ENCODE data around the gene LRIG1. TPM values are rescaled to one million over a fixed set of nuclear protein-coding genes. Genes with fewer than 3 reads are reported as not detected.

LRIG1 gene
- total and polyA plus RNA-seq, 2 donors (not counting 1 experiment from before 2014, with no cell fraction given): 27.9 to 104 TPM

DNA sequence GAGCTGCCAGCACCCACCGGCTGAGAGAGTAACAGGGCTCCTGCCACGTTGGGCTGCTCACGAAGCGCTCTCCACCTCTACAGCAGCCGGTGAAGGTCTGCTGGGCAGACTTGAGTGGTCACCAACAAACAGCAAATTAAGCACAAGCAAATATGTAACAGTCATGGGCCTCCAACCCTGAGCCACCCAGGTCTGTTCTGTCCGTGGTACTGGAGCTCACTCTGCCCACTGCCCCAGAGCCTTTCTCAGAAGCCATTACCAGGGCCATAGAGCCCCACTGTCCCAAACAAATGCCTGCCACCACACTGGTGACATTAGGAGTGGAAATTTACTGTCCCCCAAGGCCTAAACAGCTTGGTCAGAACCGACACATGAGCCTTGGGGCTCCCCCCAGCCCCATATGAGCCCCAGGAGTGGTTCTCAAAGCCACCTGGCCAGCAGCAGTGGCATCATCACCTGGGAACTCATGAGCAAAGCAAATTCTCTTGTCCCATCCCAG lies 56.6 kb downstream of the LRIG1 start:
- no peaks in the 10 kb centered on the region for H4K20me1 ChIP-seq (ENCODE audit: control insufficient read depth, extremely low read depth, insufficient read depth, low read length)
- H3K4me2 ChIP-seq (ENCODE audit: extremely low read depth, insufficient read depth, low read length): no peak overlapping the region
- no peaks in the 10 kb centered on the region for H3K79me2 ChIP-seq (ENCODE audit: control insufficient read depth, insufficient read depth, low read length)
- H3K27ac ChIP-seq (ENCODE audit: insufficient read depth, low read length): no peak overlapping the region
- H3K9ac ChIP-seq (ENCODE audit: insufficient read depth, low read length): no peak overlapping the region
- no peak for DNase-seq (ENCODE audit: low read depth in 2 of 2)
- no peak overlapping the region for H2AFZ ChIP-seq (ENCODE audit: low read length)
- H3K4me1 ChIP-seq (ENCODE audit: control insufficient read depth, extremely low read depth, insufficient read depth, low read length): peaks cover 28% of the 10 kb centered on the region
- H3K36me3 ChIP-seq (ENCODE audit: control insufficient read depth, insufficient read depth, low read length): no peaks in the 10 kb centered on the region
- no peak for TF ChIP-seq EZH2 (IDR thresholded peaks at IDR 0.05; ENCODE audit: low read length, missing control alignments)
- TF ChIP-seq, protein P1, sequence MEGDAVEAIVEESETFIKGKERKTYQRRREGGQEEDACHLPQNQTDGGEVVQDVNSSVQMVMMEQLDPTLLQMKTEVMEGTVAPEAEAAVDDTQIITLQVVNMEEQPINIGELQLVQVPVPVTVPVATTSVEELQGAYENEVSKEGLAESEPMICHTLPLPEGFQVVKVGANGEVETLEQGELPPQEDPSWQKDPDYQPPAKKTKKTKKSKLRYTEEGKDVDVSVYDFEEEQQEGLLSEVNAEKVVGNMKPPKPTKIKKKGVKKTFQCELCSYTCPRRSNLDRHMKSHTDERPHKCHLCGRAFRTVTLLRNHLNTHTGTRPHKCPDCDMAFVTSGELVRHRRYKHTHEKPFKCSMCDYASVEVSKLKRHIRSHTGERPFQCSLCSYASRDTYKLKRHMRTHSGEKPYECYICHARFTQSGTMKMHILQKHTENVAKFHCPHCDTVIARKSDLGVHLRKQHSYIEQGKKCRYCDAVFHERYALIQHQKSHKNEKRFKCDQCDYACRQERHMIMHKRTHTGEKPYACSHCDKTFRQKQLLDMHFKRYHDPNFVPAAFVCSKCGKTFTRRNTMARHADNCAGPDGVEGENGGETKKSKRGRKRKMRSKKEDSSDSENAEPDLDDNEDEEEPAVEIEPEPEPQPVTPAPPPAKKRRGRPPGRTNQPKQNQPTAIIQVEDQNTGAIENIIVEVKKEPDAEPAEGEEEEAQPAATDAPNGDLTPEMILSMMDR (conservative IDR thresholded peaks at IDR 0.05 in 1 of 2, IDR thresholded peaks at IDR 0.05 in 1 of 2; ENCODE audit: low read depth in 1 of 2, low read length in 2 of 2): no peak
- H3K4me3 ChIP-seq (replicated peaks in 1 of 4; ENCODE audit: control extremely low read depth in 1 of 4, insufficient read depth in 1 of 4, low read depth in 3 of 4, low read length in 4 of 4): no peak overlapping the region
- no peaks in the 10 kb centered on the region for H3K9me3 ChIP-seq (ENCODE audit: control insufficient read depth, insufficient read depth, low read depth, low read length)
- no peaks in the 10 kb centered on the region for H3K27me3 ChIP-seq (ENCODE audit: control insufficient read depth, insufficient read depth, low read length)

- H4K20me1 ChIP-seq (ENCODE audit: control insufficient read depth, extremely low read depth, insufficient read depth, low read length): no peaks in the 10 kb centered on the region
- H3K4me3 ChIP-seq (replicated peaks in 1 of 4; ENCODE audit: control extremely low read depth in 1 of 4, insufficient read depth in 1 of 4, low read depth in 3 of 4, low read length in 4 of 4): peak overlapping the region in 1 of 4 experiments; percentile 18
- H2AFZ ChIP-seq (ENCODE audit: low read length): no peak overlapping the region
- H3K9me3 ChIP-seq (ENCODE audit: control insufficient read depth, insufficient read depth, low read depth, low read length): no peaks in the 10 kb centered on the region
- H3K27me3 ChIP-seq (ENCODE audit: control insufficient read depth, insufficient read depth, low read length): no peaks in the 10 kb centered on the region
- H3K4me2 ChIP-seq (ENCODE audit: extremely low read depth, insufficient read depth, low read length): peak overlapping the region; percentile 92
- peaks cover 25% of the 10 kb centered on the region for H3K4me1 ChIP-seq (ENCODE audit: control insufficient read depth, extremely low read depth, insufficient read depth, low read length)
- no peaks in the 10 kb centered on the region for H3K79me2 ChIP-seq (ENCODE audit: control insufficient read depth, insufficient read depth, low read length)
- no peaks in the 10 kb centered on the region for H3K36me3 ChIP-seq (ENCODE audit: control insufficient read depth, insufficient read depth, low read length)
- no peak for DNase-seq (ENCODE audit: low read depth in 2 of 2)
- no peak overlapping the region for H3K9ac ChIP-seq (ENCODE audit: insufficient read depth, low read length)
- TF ChIP-seq, protein P1 (conservative IDR thresholded peaks at IDR 0.05 in 1 of 2, IDR thresholded peaks at IDR 0.05 in 1 of 2; ENCODE audit: low read depth in 1 of 2, low read length in 2 of 2): no peak
- TF ChIP-seq EZH2 (IDR thresholded peaks at IDR 0.05; ENCODE audit: low read length, missing control alignments): no peak
- H3K27ac ChIP-seq (ENCODE audit: insufficient read depth, low read length): peak overlapping the region; percentile 82
These were observed 57.6 kb downstream of the LRIG1 start for GRCh38 chr3:66443118-66443803.

- Histone ChIP-seq H3K4me2 (ENCODE audit: extremely low read depth, insufficient read depth, low read length) (peak overlapping the region; percentile 92), H4K20me1 (ENCODE audit: control insufficient read depth, extremely low read depth, insufficient read depth, low read length) (no peaks in the 10 kb centered on the region), H2AFZ (ENCODE audit: low read length) (no peak overlapping the region), H3K36me3 (ENCODE audit: control insufficient read depth, insufficient read depth, low read length) (no peaks in the 10 kb centered on the region), H3K4me1 (ENCODE audit: control insufficient read depth, extremely low read depth, insufficient read depth, low read length) (peaks cover 25% of the 10 kb centered on the region), H3K27ac (ENCODE audit: insufficient read depth, low read length) (peak overlapping the region; percentile 82), H3K9ac (ENCODE audit: insufficient read depth, low read length) (peak overlapping the region; percentile 34), H3K79me2 (ENCODE audit: control insufficient read depth, insufficient read depth, low read length) (no peaks in the 10 kb centered on the region), H3K9me3 (ENCODE audit: control insufficient read depth, insufficient read depth, low read depth, low read length) (no peaks in the 10 kb centered on the region), H3K4me3 (replicated peaks in 1 of 4; ENCODE audit: control extremely low read depth in 1 of 4, insufficient read depth in 1 of 4, low read depth in 3 of 4, low read length in 4 of 4) (peak overlapping the region in 2 of 4 experiments; percentile 18), H3K27me3 (ENCODE audit: control insufficient read depth, insufficient read depth, low read length) (no peaks in the 10 kb centered on the region)
- no peak for TF ChIP-seq EZH2 (IDR thresholded peaks at IDR 0.05; ENCODE audit: low read length, missing control alignments)
- TF ChIP-seq, protein P1 (conservative IDR thresholded peaks at IDR 0.05 in 1 of 2, IDR thresholded peaks at IDR 0.05 in 1 of 2; ENCODE audit: low read depth in 1 of 2, low read length in 2 of 2): no peak
- peak; percentile 84 to 88 for DNase-seq (ENCODE audit: low read depth in 2 of 2)
These were observed 58.3 kb downstream of the LRIG1 start for GRCh38 chr3:66442254-66443117.
